GM12878 (cell line): Measurements from ENCODE around the gene RXFP1. TPM values are rescaled to one million over a fixed set of nuclear protein-coding genes. Genes with fewer than 3 reads are reported as not detected.

Experiments used
- ATAC-seq: fragments of 200-7000 bp; cut with Tn5 transposase; 3 replicates; pipeline ENCODE4 v1.9.1; 2020; ENCODE audit warnings: mild to moderate bottlenecking, moderate library complexity
- BruUV-seq: library from RNA; stranded (reverse); fragments of 400-500 nt; replicated peaks from 2 replicates; lab custom pipeline; 2021; lab: Mats Ljungman, UMichigan
- CTCF ChIA-PET: fragments of 300-600 bp; sonication (Branson Sonifier 250); formaldehyde crosslinking; extraction: SDS; loops from one replicate; lab custom pipeline; 2021; ENCODE audit warnings: inconsistent platforms; lab: Yijun Ruan, JAX
- POLR2A ChIA-PET: fragments of 350-600 bp; formaldehyde crosslinking; extraction: SDS; loops from one replicate; lab custom pipeline; 2021; ENCODE audit warnings: inconsistent platforms; lab: Charles Lee
- RAD21 ChIA-PET: fragments of 300-600 bp; sonication (Branson Sonifier 250); formaldehyde crosslinking; loops from one replicate; lab custom pipeline; 2023; ENCODE audit warnings: antibody characterized with exemption; ENCODE audit not compliant: unreplicated experiment; lab: Charles Lee
- SMC1A ChIA-PET: fragments of 300-600 bp; sonication (Branson Sonifier 250); formaldehyde crosslinking; loops from one replicate; lab custom pipeline; 2023; ENCODE audit not compliant: unreplicated experiment, uncharacterized antibody; lab: Charles Lee
- DNase-seq: peaks from one replicate; pipeline ENCODE4 v3.0.0-alpha.2; 2011; ENCODE audit warnings: low read depth, low spot score
- FAIRE-seq: peaks from 3 replicates; lab custom pipeline; 2011; peaks lifted over from hg19 to GRCh38; lab: Jason Lieb, UNC
- H2AFZ ChIP-seq: 2 replicates; pipeline ENCODE4 v1.6.0; 2011; ENCODE audit warnings: low read depth, low read length, control low read depth; ENCODE audit not compliant: control insufficient read depth
- H3K27ac ChIP-seq: 2 replicates; pipeline ENCODE4 v1.5.1; 2011; ENCODE audit warnings: control low read depth; ENCODE audit not compliant: control insufficient read depth, insufficient read depth
- H3K27me3 ChIP-seq, 2 experiments: replicated peaks in 1 of 2; 2 replicates each; pipeline versions ENCODE4 v1.6.0 to v1.6.1; 2011; ENCODE audit warnings: low read length in 1 of 2; ENCODE audit not compliant: control insufficient read depth in 2 of 2, insufficient read depth in 2 of 2
- H3K36me3 ChIP-seq, 2 experiments: 2 replicates each; pipeline ENCODE4 v1.5.1; 2011; ENCODE audit warnings: low read length in 1 of 2; ENCODE audit not compliant: control insufficient read depth in 2 of 2, insufficient read depth in 2 of 2
- H3K4me1 ChIP-seq: 2 replicates; pipeline ENCODE4 v1.6.1; 2011; ENCODE audit warnings: mild to moderate bottlenecking, low read length, moderate library complexity, mixed read lengths; ENCODE audit not compliant: control insufficient read depth, insufficient read depth
- H3K4me2 ChIP-seq: 2 replicates; pipeline ENCODE4 v1.6.0; 2011; ENCODE audit warnings: control low read depth; ENCODE audit not compliant: control insufficient read depth, insufficient read depth
- H3K4me3 ChIP-seq: fragments of 200-600 bp; sonication (generic); 2 replicates; pipeline ENCODE4 v1.5.1; 2016
- H3K79me2 ChIP-seq: 2 replicates; pipeline ENCODE4 v1.6.0; 2011; ENCODE audit warnings: low read length; ENCODE audit not compliant: control insufficient read depth, insufficient read depth
- H3K9ac ChIP-seq: 2 replicates; pipeline ENCODE4 v1.8.0; 2011; ENCODE audit warnings: low read length, control low read depth, mixed read lengths; ENCODE audit not compliant: control insufficient read depth, insufficient read depth
- H3K9me3 ChIP-seq: replicated peaks from 3 replicates; pipeline ENCODE4 v1.5.1; 2011; ENCODE audit warnings: mild to moderate bottlenecking, low read length; ENCODE audit not compliant: control insufficient read depth, insufficient read depth
- H4K20me1 ChIP-seq: 2 replicates; pipeline ENCODE4 v1.6.0; 2011; ENCODE audit not compliant: control insufficient read depth, insufficient read depth
- CEBPB ChIP-seq, 2 experiments: fragments of 150-350 bp in 1 of 2; IDR thresholded peaks; 2 replicates each; pipeline ENCODE4 v1.6.1; 2012 to 2014; ENCODE audit warnings: low read depth in 2 of 2, low read length in 2 of 2, borderline replicate concordance in 1 of 2, inconsistent platforms in 1 of 2
- CREB1 ChIP-seq: IDR thresholded peaks from 2 replicates; pipeline ENCODE4 v1.6.1; 2012; ENCODE audit warnings: low read depth, mild to moderate bottlenecking, inconsistent platforms
- DPF2 ChIP-seq: fragments of 450-650 bp; IDR thresholded peaks from 2 replicates; pipeline ENCODE4 v1.6.1; 2017; ENCODE audit warnings: mild to moderate bottlenecking
- FOS ChIP-seq: IDR thresholded peaks from 3 replicates; pipeline ENCODE4 v1.6.1; 2011; ENCODE audit warnings: borderline replicate concordance; ENCODE audit not compliant: insufficient read length; ENCODE audit errors: extremely low read depth
- HDAC6 ChIP-seq: fragments of 200-600 bp; sonication (generic); IDR thresholded peaks from one replicate; pipeline ENCODE4 v1.8.0; 2017; ENCODE audit warnings: antibody characterized with exemption; ENCODE audit not compliant: unreplicated experiment
- IKZF1 ChIP-seq: fragments of 450-650 bp; conservative IDR thresholded peaks from 2 replicates; pipeline ENCODE4 v1.6.1; 2017; ENCODE audit warnings: antibody characterized with exemption, mild to moderate bottlenecking
- JUND ChIP-seq: IDR thresholded peaks from 2 replicates; pipeline ENCODE4 v1.6.1; 2012; ENCODE audit warnings: low read depth, mild to moderate bottlenecking, low read length, improper control_type of control experiment, moderate library complexity
- NR2C1 ChIP-seq: fragments of 450-650 bp; IDR thresholded peaks from 2 replicates; pipeline ENCODE4 v1.6.1; 2017; ENCODE audit warnings: antibody characterized with exemption, mild to moderate bottlenecking, moderate library complexity
- PAX5 ChIP-seq: IDR thresholded peaks from 2 replicates; pipeline ENCODE4 v1.6.1; 2011; ENCODE audit warnings: low read depth, low read length, borderline replicate concordance
- POLR2A ChIP-seq: IDR thresholded peaks from 2 replicates; pipeline ENCODE4 v1.6.1; 2011; ENCODE audit warnings: low read depth, mild to moderate bottlenecking, low read length
- RELA ChIP-seq: fragments of 450-650 bp; IDR thresholded peaks from 2 replicates; pipeline ENCODE4 v1.8.0; 2014; ENCODE audit warnings: borderline replicate concordance; ENCODE audit not compliant: partially characterized antibody
- RFX5 ChIP-seq: IDR thresholded peaks from 2 replicates; pipeline ENCODE4 v1.6.1; 2011; ENCODE audit warnings: low read depth, low read length, improper control_type of control experiment
- SMAD1 ChIP-seq: fragments of 450-650 bp; IDR thresholded peaks from 2 replicates; pipeline ENCODE4 v1.6.1; 2018; ENCODE audit warnings: mild to moderate bottlenecking, low read depth; ENCODE audit not compliant: partially characterized antibody
- YBX1 ChIP-seq: fragments of 450-650 bp; IDR thresholded peaks from 2 replicates; pipeline ENCODE4 v1.6.1; 2016; ENCODE audit warnings: antibody characterized with exemption
- WGBS: methylation state at CpG from one replicate; pipeline ENCODE4 v1.1.6; 2016; ENCODE audit warnings: low lambda C conversion rate; ENCODE audit not compliant: insufficient replicate concordance, insufficient coverage; ENCODE audit errors: missing lambda C conversion rate; 5-methylcytosine and 5-hydroxymethylcytosine counted together
- in situ Hi-C: fragments of 300-500 bp; cut with MboI; formaldehyde crosslinking; loops from 9 replicates; pipeline ENCODE4 v1.14.3; 2018; ENCODE audit warnings: mixed read lengths
- intact Hi-C: fragments of 100-400 bp; cut with micrococcal nuclease; formaldehyde crosslinking; loops from one replicate; pipeline ENCODE4 v1.14.2; 2022; ENCODE audit not compliant: unreplicated experiment
- polyA plus RNA-seq, 11 experiments: library from polyadenylated mRNA; depleted of rRNA in 4 of 11; unstranded in 6 of 11; stranded (reverse) in 5 of 11; fragments of >200 nt; fragmentation: Nextera tagmentation in 4 of 11; fragmentation: Illumina TruSeq in 1 of 11; extraction: Ambion mirVana in 4 of 11; extraction: Trizol in 1 of 11; gene quantifications; 1 replicate in 1 of 11; 2 replicates in 10 of 11; pipeline versions ENCODE4 v1.2.1 to v1.2.3, GENCODE V29; 2011 to 2016; ENCODE audit warnings: inconsistent platforms in 2 of 11, missing spikeins in 2 of 11, low read depth in 1 of 11
- total RNA-seq, 4 experiments: library from RNA; depleted of rRNA in 3 of 4; stranded (reverse); fragments of >200 nt in 3 of 4; fragmentation: Illumina TruSeq in 1 of 4; extraction: Trizol in 1 of 4; gene quantifications; 2 replicates each; pipeline versions ENCODE4 v1.2.1 to v1.2.3, GENCODE V29; 2013 to 2021
- TF ChIP-seq, protein P1 (sequence below): fragments of 450-650 bp; IDR thresholded peaks from 2 replicates; pipeline ENCODE4 v1.6.1; 2014; ENCODE audit warnings: mild to moderate bottlenecking

Gene RXFP1
- total and polyA plus RNA-seq, 10 of the 15 experiments (the other 5 are each of a cell fraction or from before 2014, with no cell fraction given), result 0.12 TPM; not detected in 9

GRCh38 chr4:158676076-158676475, 154.4 kb downstream of the RXFP1 start (continued):
- TF ChIP-seq SMAD1, result no peak

DNA sequence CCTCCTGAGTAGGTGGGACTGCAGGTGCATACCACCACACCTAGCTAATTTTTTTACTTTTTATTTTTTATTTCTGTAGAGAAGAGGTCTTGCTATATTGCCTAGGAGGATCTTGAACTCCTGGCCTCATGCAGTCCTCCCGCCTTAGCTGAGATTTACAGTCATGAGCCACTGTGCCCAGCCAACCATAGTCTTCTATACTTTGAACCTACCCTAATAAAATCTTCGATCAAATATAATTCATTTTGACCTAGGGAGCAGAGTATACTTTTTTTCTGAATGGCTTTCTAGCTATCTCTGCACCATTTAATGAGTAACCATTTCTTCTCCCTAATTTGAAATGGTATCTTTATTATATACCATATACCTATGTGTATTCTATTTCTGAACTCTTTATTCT, 157.1 kb downstream of the RXFP1 start:
- no peaks in the 10 kb centered on the region for H3K27me3 ChIP-seq
- TF ChIP-seq RFX5, result no peak
- no peak for TF ChIP-seq POLR2A
- no peak for TF ChIP-seq CEBPB (IDR thresholded peaks at IDR 0.05; ENCODE audit: borderline replicate concordance in 1 of 2, low read depth in 2 of 2, low read length in 2 of 2)
- no peak for TF ChIP-seq YBX1
- TF ChIP-seq JUND, result no peak
- TF ChIP-seq, protein P1, sequence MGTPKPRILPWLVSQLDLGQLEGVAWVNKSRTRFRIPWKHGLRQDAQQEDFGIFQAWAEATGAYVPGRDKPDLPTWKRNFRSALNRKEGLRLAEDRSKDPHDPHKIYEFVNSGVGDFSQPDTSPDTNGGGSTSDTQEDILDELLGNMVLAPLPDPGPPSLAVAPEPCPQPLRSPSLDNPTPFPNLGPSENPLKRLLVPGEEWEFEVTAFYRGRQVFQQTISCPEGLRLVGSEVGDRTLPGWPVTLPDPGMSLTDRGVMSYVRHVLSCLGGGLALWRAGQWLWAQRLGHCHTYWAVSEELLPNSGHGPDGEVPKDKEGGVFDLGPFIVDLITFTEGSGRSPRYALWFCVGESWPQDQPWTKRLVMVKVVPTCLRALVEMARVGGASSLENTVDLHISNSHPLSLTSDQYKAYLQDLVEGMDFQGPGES, result no peak
- TF ChIP-seq FOS, result no peak
- no peak for TF ChIP-seq HDAC6
- no peak for TF ChIP-seq IKZF1
- TF ChIP-seq DPF2, result no peak
- TF ChIP-seq NR2C1, result no peak
- no peak for TF ChIP-seq PAX5
- TF ChIP-seq RELA, result no peak
- no peak for TF ChIP-seq CREB1
- H3K9me3 ChIP-seq, result no peaks in the 10 kb centered on the region
- DNase-seq (no peak), ATAC-seq (no peak), FAIRE-seq (no peak)
- H3K4me3 ChIP-seq, result no peak overlapping the region
- no peaks in the 10 kb centered on the region for H3K36me3 ChIP-seq
- H3K79me2 ChIP-seq, result no peaks in the 10 kb centered on the region
- H3K9ac ChIP-seq, result no peak overlapping the region
- RAD21 ChIA-PET, result interaction anchor here (0.7 kb wide), 1 partner anchor 17 kb away, joined by 3 read pairs; no protein-coding TSS in a partner anchor
- CTCF ChIA-PET, result interaction anchor here (1.2 kb wide), 1 partner anchor 173 kb away, joined by 3 read pairs; no protein-coding TSS in a partner anchor
- no peak overlapping the region for H3K27ac ChIP-seq
- SMC1A ChIA-PET, result interaction anchor here (0.6 kb wide), 2 partner anchors 161 to 338 kb away, joined by 3 read pairs; no protein-coding TSS in a partner anchor
- POLR2A ChIA-PET, result interaction anchor here (0.7 to 0.8 kb wide), 2 partner anchors 8 to 13 kb away, joined by 3 read pairs; no protein-coding TSS in a partner anchor
- no peaks in the 10 kb centered on the region for H4K20me1 ChIP-seq
- H2AFZ ChIP-seq, result no peak overlapping the region
- WGBS, result 88% methylated on average over 2 of the region's 2 CpGs
- no peaks in the 10 kb centered on the region for H3K4me1 ChIP-seq
- H3K4me2 ChIP-seq, result no peak overlapping the region
- in situ Hi-C loops, result no loop called here
- no TSS peak for BruUV-seq
- intact Hi-C loops, result no loop called here
